H9 (cell line): ENCODE measurements around the gene MOGAT2. TPM values are rescaled to one million over a fixed set of nuclear protein-coding genes. Genes with fewer than 3 reads are reported as not detected.

Source experiments
- DNase-seq: peaks from one replicate; pipeline ENCODE4 v3.0.0-alpha.2; 2017
- H2AFZ ChIP-seq: one replicate; pipeline ENCODE4 v1.6.1; 2013; ENCODE audit warnings: mild to moderate bottlenecking, low read length, control low read depth, moderate library complexity
- H2AK5ac ChIP-seq: 2 replicates; pipeline ENCODE4 v1.6.1; 2013; ENCODE audit warnings: low read length, control low read depth, mixed read lengths; ENCODE audit not compliant: insufficient read length
- H2BK120ac ChIP-seq: one replicate; pipeline ENCODE4 v1.6.1; 2013; ENCODE audit warnings: low read depth, mild to moderate bottlenecking, low read length, control low read depth, inconsistent platforms; ENCODE audit not compliant: poor library complexity, severe bottlenecking
- H2BK12ac ChIP-seq: 2 replicates; pipeline ENCODE4 v1.6.1; 2013; ENCODE audit warnings: low read length, control low read depth, mixed read lengths, low read depth; ENCODE audit not compliant: insufficient read length
- H2BK15ac ChIP-seq: 2 replicates; pipeline ENCODE4 v1.6.1; 2013; ENCODE audit warnings: low read depth, low read length, control low read depth
- H2BK20ac ChIP-seq: one replicate; pipeline ENCODE4 v1.6.1; 2013; ENCODE audit warnings: low read depth, mild to moderate bottlenecking, low read length, control low read depth, inconsistent platforms; ENCODE audit not compliant: poor library complexity, severe bottlenecking
- H2BK5ac ChIP-seq: 2 replicates; pipeline ENCODE4 v1.6.1; 2013; ENCODE audit warnings: low read length, control low read depth, mixed read lengths; ENCODE audit not compliant: insufficient read length
- H3K14ac ChIP-seq: 2 replicates; pipeline ENCODE4 v1.6.1; 2013; ENCODE audit warnings: low read length, control low read depth; ENCODE audit not compliant: insufficient read depth
- H3K18ac ChIP-seq: 2 replicates; pipeline ENCODE4 v1.6.1; 2013; ENCODE audit warnings: low read depth, mild to moderate bottlenecking, mixed read lengths, low read length, control low read depth; ENCODE audit not compliant: insufficient read length
- H3K23ac ChIP-seq: 2 replicates; pipeline ENCODE4 v1.6.1; 2013; ENCODE audit warnings: low read length, control low read depth, mixed read lengths, low read depth; ENCODE audit not compliant: insufficient read length
- H3K23me2 ChIP-seq: 2 replicates; pipeline ENCODE4 v1.6.1; 2013; ENCODE audit warnings: low read depth, mild to moderate bottlenecking, mixed read lengths, low read length, control low read depth; ENCODE audit not compliant: insufficient read length, poor library complexity, severe bottlenecking
- H3K27ac ChIP-seq: 2 replicates; pipeline ENCODE4 v1.5.1; 2013; ENCODE audit warnings: low read length, control low read depth, mixed read lengths, low read depth; ENCODE audit not compliant: insufficient read length
- H3K27me3 ChIP-seq: 2 replicates; pipeline ENCODE4 v1.6.1; 2013; ENCODE audit warnings: low read length, control low read depth, inconsistent platforms; ENCODE audit not compliant: insufficient read depth
- H3K4ac ChIP-seq: 2 replicates; pipeline ENCODE4 v1.6.1; 2013; ENCODE audit warnings: low read depth, mild to moderate bottlenecking, control low read depth, inconsistent platforms, low read length, moderate library complexity
- H3K4me1 ChIP-seq: 2 replicates; pipeline ENCODE4 v1.6.1; 2013; ENCODE audit warnings: low read length, control low read depth, inconsistent platforms; ENCODE audit not compliant: insufficient read depth
- H3K4me2 ChIP-seq: 2 replicates; pipeline ENCODE4 v1.6.1; 2013; ENCODE audit warnings: low read length, control low read depth, mixed read lengths; ENCODE audit not compliant: insufficient read length, insufficient read depth
- H3K56ac ChIP-seq: 2 replicates; pipeline ENCODE4 v1.6.1; 2013; ENCODE audit warnings: low read depth, mild to moderate bottlenecking, mixed read lengths, low read length, control low read depth; ENCODE audit not compliant: insufficient read length
- H3K79me1 ChIP-seq: 2 replicates; pipeline ENCODE4 v1.6.1; 2013; ENCODE audit warnings: low read depth, mild to moderate bottlenecking, moderate library complexity, low read length, control low read depth, inconsistent platforms; ENCODE audit not compliant: insufficient read depth, poor library complexity, severe bottlenecking
- H3K79me2 ChIP-seq: 2 replicates; pipeline ENCODE4 v1.6.1; 2013; ENCODE audit warnings: low read length, control low read depth, inconsistent platforms; ENCODE audit not compliant: insufficient read depth
- H3K9ac ChIP-seq: 2 replicates; pipeline ENCODE4 v1.6.1; 2013; ENCODE audit warnings: low read length, control low read depth, mixed read lengths; ENCODE audit not compliant: insufficient read length; ENCODE audit errors: extremely low read depth
- H3K9me3 ChIP-seq: one replicate; pipeline ENCODE4 v1.6.1; 2013; ENCODE audit warnings: low read depth, low read length, inconsistent platforms; ENCODE audit not compliant: control insufficient read depth
- H3T11ph ChIP-seq: one replicate; pipeline ENCODE4 v1.6.1; 2013; ENCODE audit warnings: mild to moderate bottlenecking, low read length, control low read depth, inconsistent platforms
- H4K20me1 ChIP-seq: one replicate; pipeline ENCODE4 v1.6.1; 2013; ENCODE audit not compliant: control insufficient read depth, insufficient read length, insufficient read depth
- H4K5ac ChIP-seq: 2 replicates; pipeline ENCODE4 v1.6.1; 2013; ENCODE audit warnings: low read depth, mild to moderate bottlenecking, mixed read lengths, low read length, control low read depth; ENCODE audit not compliant: insufficient read length
- H4K8ac ChIP-seq: replicated peaks from 2 replicates; pipeline ENCODE4 v1.6.1; 2013; ENCODE audit warnings: low read length, control low read depth, mixed read lengths, low read depth; ENCODE audit not compliant: insufficient read length
- H4K91ac ChIP-seq: 2 replicates; pipeline ENCODE4 v1.6.1; 2013; ENCODE audit warnings: low read depth, mild to moderate bottlenecking, moderate library complexity, mixed read lengths, low read length, control low read depth; ENCODE audit not compliant: insufficient read length
- H3K27ac Mint-ChIP-seq, 3 experiments: 2 replicates in 2 of 3; 3 replicates in 1 of 3; pipeline ENCODE4 v1.8.0; 2020 to 2021; ENCODE audit warnings: mixed read lengths in 3 of 3, mild to moderate bottlenecking in 1 of 3, moderate library complexity in 1 of 3
- H3K27me3 Mint-ChIP-seq: 2 replicates; pipeline ENCODE4 v1.8.0; 2021; ENCODE audit warnings: low read depth, mild to moderate bottlenecking, moderate library complexity, mixed read lengths
- H3K36me3 Mint-ChIP-seq, 3 experiments: 2 replicates in 2 of 3; 3 replicates in 1 of 3; pipeline ENCODE4 v1.8.0; 2020 to 2021; ENCODE audit warnings: low read depth in 3 of 3, mixed read lengths in 3 of 3; ENCODE audit not compliant: insufficient read depth in 1 of 3
- H3K4me1 Mint-ChIP-seq, 2 experiments: 2 replicates each; pipeline ENCODE4 v1.8.0; 2020; ENCODE audit warnings: mixed read lengths in 2 of 2
- H3K4me3 Mint-ChIP-seq, 2 experiments: 2 replicates in 1 of 2; 3 replicates in 1 of 2; pipeline ENCODE4 v1.8.0; 2020 to 2021; ENCODE audit warnings: mild to moderate bottlenecking in 2 of 2, mixed read lengths in 2 of 2, moderate library complexity in 1 of 2
- H3K9me3 Mint-ChIP-seq, 2 experiments: 2 replicates in 1 of 2; 3 replicates in 1 of 2; pipeline ENCODE4 v1.8.0; 2020; ENCODE audit warnings: mild to moderate bottlenecking in 2 of 2, mixed read lengths in 2 of 2, moderate library complexity in 1 of 2
- WGBS: extraction: QIAGEN DNeasy Blood & Tissue Kit; methylation state at CpG from one replicate; pipeline ENCODE4 v1.1.7; 2013; ENCODE audit warnings: missing lambda C conversion rate, low lambda C conversion rate, mixed read lengths; ENCODE audit not compliant: insufficient read length; ENCODE audit errors: extremely low coverage; 5-methylcytosine and 5-hydroxymethylcytosine counted together
- total RNA-seq: library from RNA; stranded (reverse); gene quantifications from 2 replicates; pipeline ENCODE4 v1.2.1, GENCODE V29; 2021
- TF ChIP-seq, protein P1 (sequence below): fragments of 200-600 bp; sonication (generic); conservative IDR thresholded peaks from 3 replicates; pipeline ENCODE4 v1.8.0; 2021; ENCODE audit warnings: antibody characterized with exemption, mild to moderate bottlenecking

MOGAT2 gene
- total RNA-seq, 1 experiment from 2014 or later = not detected

- H3K4me1 Mint-ChIP-seq = peaks cover 5 to 9% of the 10 kb centered on the region in 2 experiments; a peak in 3 of 4 replicates
- Histone ChIP-seq H2AK5ac (no peak overlapping the region), H3K4ac (no peak overlapping the region), H3K56ac (no peak overlapping the region), H2BK15ac (no peak overlapping the region), H2BK120ac (no peak overlapping the region), H3K23ac (no peak overlapping the region), H3K9ac (no peak overlapping the region), H3K4me2 (no peak overlapping the region), H4K5ac (no peak overlapping the region), H3K79me2 (no peaks in the 10 kb centered on the region), H2AFZ (no peak overlapping the region), H2BK5ac (no peak overlapping the region), H3K9me3 (no peaks in the 10 kb centered on the region), H3K14ac (no peak overlapping the region), H4K20me1 (no peaks in the 10 kb centered on the region), H3K79me1 (no peaks in the 10 kb centered on the region), H2BK20ac (no peak overlapping the region), H3T11ph (no peak overlapping the region), H4K91ac (no peak overlapping the region), H4K8ac (no peak overlapping the region), H3K23me2 (no peaks in the 10 kb centered on the region), H3K27ac (no peak overlapping the region), H3K27me3 (no peaks in the 10 kb centered on the region), H3K4me1 (no peaks in the 10 kb centered on the region), H2BK12ac (no peak overlapping the region), H3K18ac (no peak overlapping the region)
- WGBS = no CpG with 5 or more reads among the region's 2 CpGs
- DNase-seq = no peak
- no peak overlapping the region for H3K4me3 Mint-ChIP-seq
- no peak overlapping the region for H3K27ac Mint-ChIP-seq
- no peaks in the 10 kb centered on the region for H3K36me3 Mint-ChIP-seq
- TF ChIP-seq, protein P1, sequence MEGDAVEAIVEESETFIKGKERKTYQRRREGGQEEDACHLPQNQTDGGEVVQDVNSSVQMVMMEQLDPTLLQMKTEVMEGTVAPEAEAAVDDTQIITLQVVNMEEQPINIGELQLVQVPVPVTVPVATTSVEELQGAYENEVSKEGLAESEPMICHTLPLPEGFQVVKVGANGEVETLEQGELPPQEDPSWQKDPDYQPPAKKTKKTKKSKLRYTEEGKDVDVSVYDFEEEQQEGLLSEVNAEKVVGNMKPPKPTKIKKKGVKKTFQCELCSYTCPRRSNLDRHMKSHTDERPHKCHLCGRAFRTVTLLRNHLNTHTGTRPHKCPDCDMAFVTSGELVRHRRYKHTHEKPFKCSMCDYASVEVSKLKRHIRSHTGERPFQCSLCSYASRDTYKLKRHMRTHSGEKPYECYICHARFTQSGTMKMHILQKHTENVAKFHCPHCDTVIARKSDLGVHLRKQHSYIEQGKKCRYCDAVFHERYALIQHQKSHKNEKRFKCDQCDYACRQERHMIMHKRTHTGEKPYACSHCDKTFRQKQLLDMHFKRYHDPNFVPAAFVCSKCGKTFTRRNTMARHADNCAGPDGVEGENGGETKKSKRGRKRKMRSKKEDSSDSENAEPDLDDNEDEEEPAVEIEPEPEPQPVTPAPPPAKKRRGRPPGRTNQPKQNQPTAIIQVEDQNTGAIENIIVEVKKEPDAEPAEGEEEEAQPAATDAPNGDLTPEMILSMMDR = no peak
- no peaks in the 10 kb centered on the region; a peak in 2 of 5 replicates for H3K9me3 Mint-ChIP-seq
- H3K27me3 Mint-ChIP-seq = peaks cover 24% of the 10 kb centered on the region
Observed at GRCh38 chr11:75757651-75758050, 40.0 kb downstream of the MOGAT2 start.
